ENCODE data around the gene ZBTB45.

ZBTB45 gene

GRCh38 chr19:58519355-58520256 is at the start of gene ZBTB45:
TSS of gene ZBTB45 (minus strand) at chr19:58519810. CDS start at chr19:58517673, 2,137 bp downstream.
- DNase-seq, result peak; percentile 94 to 96 (median 94)

GRCh38 chr19:58568453-58569130 is 49.0 kb upstream of the ZBTB45 start:
- no peak for DNase-seq

GRCh38 chr19:58566989-58567388 is 47.4 kb upstream of the ZBTB45 start:
- DNase-seq, result no peak

- no peak for DNase-seq
Measured at GRCh38 chr19:58563823-58564222, 44.2 kb upstream of the ZBTB45 start.

- no peak for DNase-seq
Measured at GRCh38 chr19:58563034-58563573, 43.5 kb upstream of the ZBTB45 start.

- peak in 2 of 3 donors; percentile 14 to 36 for DNase-seq
Measured at GRCh38 chr19:58562122-58563033, 42.8 kb upstream of the ZBTB45 start.

GRCh38 chr19:58561373-58562121 is 41.9 kb upstream of the ZBTB45 start:
- no peak for DNase-seq

GRCh38 chr19:58560921-58561320 is 41.3 kb upstream of the ZBTB45 start:
- no peak for DNase-seq

GRCh38 chr19:58560007-58560887 is 40.6 kb upstream of the ZBTB45 start:
- DNase-seq, result no peak

GRCh38 chr19:58559275-58560006 is 39.8 kb upstream of the ZBTB45 start:
- peak; percentile 87 to 91 (median 89) for DNase-seq

GRCh38 chr19:58558623-58559274 is 39.1 kb upstream of the ZBTB45 start:
- peak; percentile 99 to 100 (median 99) for DNase-seq

- DNase-seq, result no peak
Measured at GRCh38 chr19:58558066-58558622, 38.5 kb upstream of the ZBTB45 start, which contains the start of gene UBE2M. TSS of gene UBE2M (minus strand) at chr19:58558611. CDS start at chr19:58558381, 230 bp downstream.

GRCh38 chr19:58557221-58558065 is 37.8 kb upstream of the ZBTB45 start:
- no peak for DNase-seq

- DNase-seq, result no peak
Measured at GRCh38 chr19:58556622-58557220, 37.1 kb upstream of the ZBTB45 start.

GRCh38 chr19:58555920-58556621 is 36.5 kb upstream of the ZBTB45 start:
- no peak for DNase-seq

GRCh38 chr19:58555369-58555885 is 35.8 kb upstream of the ZBTB45 start:
- no peak for DNase-seq
